Activated T-helper 2 cell treated with anti-CD3 and anti-CD28 coated beads, Interferon-gamma antibody, Interleukin-2, Interleukin-4, amounts not matched to agents 10 μg/mL and 5 μg/mL and 100 μg/mL, durations not matched to agents 14 hours and 24 hours and 36 hours (primary cell): ENCODE results near the gene EHBP1L1. TPM values are rescaled to one million over a fixed set of nuclear protein-coding genes. Genes with fewer than 3 reads are reported as not detected.

Source experiments
- DNase-seq: peaks from one replicate; pipeline ENCODE4 v3.0.0; 2021; ENCODE audit warnings: low spot score
- H3K27ac Mint-ChIP-seq: one replicate; pipeline ENCODE4 v1.8.0; 2021; ENCODE audit warnings: mixed read lengths
- H3K27me3 Mint-ChIP-seq: one replicate; pipeline ENCODE4 v1.8.0; 2021; ENCODE audit warnings: low read depth, mixed read lengths
- H3K36me3 Mint-ChIP-seq: one replicate; pipeline ENCODE4 v1.8.0; 2021; ENCODE audit warnings: low read depth, mixed read lengths
- H3K4me1 Mint-ChIP-seq: one replicate; pipeline ENCODE4 v1.8.0; 2021; ENCODE audit warnings: low read depth, mixed read lengths
- H3K4me3 Mint-ChIP-seq: one replicate; pipeline ENCODE4 v1.8.0; 2021; ENCODE audit warnings: low read depth, mild to moderate bottlenecking, moderate library complexity, mixed read lengths
- H3K9me3 Mint-ChIP-seq: one replicate; pipeline ENCODE4 v1.8.0; 2021; ENCODE audit warnings: mixed read lengths
- intact Hi-C: fragments of 100-400 bp; cut with micrococcal nuclease; formaldehyde crosslinking; loops from one replicate; pipeline ENCODE4 v1.15.1; 2023
- total RNA-seq: library from RNA; stranded (reverse); gene quantifications from 2 replicates; pipeline ENCODE4 v1.2.3, GENCODE V29; 2022

The EHBP1L1 gene
- total RNA-seq, 1 donor from 2014 or later, result 168 TPM

DNA sequence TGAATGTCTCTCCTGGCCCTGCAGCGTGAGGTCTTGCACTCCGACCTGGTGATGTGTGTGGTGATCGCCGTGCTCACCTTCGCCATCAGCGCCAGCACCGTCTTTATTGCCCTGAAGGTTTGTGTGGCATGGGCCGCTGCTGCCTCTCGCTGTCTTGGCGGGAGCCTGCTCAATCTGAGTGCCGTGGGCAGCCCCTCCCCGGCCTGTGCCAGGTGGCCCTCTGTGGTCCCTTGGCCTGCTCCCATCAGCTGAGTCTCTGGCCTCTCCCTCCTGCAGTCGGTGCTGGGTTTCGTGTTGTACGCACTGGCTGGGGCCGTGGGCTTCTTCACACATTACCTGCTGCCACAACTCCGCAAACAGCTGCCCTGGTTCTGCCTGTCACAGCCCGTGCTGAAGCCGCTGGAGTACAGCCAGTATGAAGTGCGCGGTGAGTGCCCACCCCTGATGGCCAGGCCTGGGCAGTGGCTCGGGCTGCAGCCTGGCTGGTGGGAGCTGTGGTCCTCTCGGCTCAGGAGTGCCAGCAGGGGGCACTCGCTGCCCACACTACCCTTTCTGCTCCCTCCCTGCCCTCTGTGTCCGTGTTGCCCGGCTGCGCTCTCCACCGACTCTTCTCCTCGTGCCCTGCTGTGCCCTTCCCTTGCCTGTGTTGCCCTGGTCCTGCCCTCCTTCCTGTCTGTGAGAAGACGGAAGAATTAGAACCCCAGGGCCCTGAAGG lies 49.9 kb downstream of the EHBP1L1 start:
- DNase-seq, result no peak
- Mint-ChIP-seq H3K4me3 (no peak overlapping the region), H3K27me3 (no peaks in the 10 kb centered on the region), H3K27ac (no peak overlapping the region), H3K4me1 (peaks cover 3% of the 10 kb centered on the region), H3K9me3 (no peaks in the 10 kb centered on the region), H3K36me3 (peaks cover 57% of the 10 kb centered on the region)
- intact Hi-C loops, result no loop called here

- no peak overlapping the region for H3K4me3 Mint-ChIP-seq
- H3K27me3 Mint-ChIP-seq, result no peaks in the 10 kb centered on the region
- H3K9me3 Mint-ChIP-seq, result no peaks in the 10 kb centered on the region
- H3K27ac Mint-ChIP-seq, result no peak overlapping the region
- H3K4me1 Mint-ChIP-seq, result peaks cover 3% of the 10 kb centered on the region
- intact Hi-C loops, result no loop called here
- no peak for DNase-seq
- peaks cover 51% of the 10 kb centered on the region for H3K36me3 Mint-ChIP-seq
Observed at GRCh38 chr11:65627202-65627601, 51.3 kb downstream of the EHBP1L1 start.

GRCh38 chr11:65629579-65629978 lies 53.7 kb downstream of the EHBP1L1 start:
- Mint-ChIP-seq H3K36me3 (peaks cover 43% of the 10 kb centered on the region), H3K4me1 (peaks cover 6% of the 10 kb centered on the region), H3K4me3 (no peak overlapping the region), H3K9me3 (no peaks in the 10 kb centered on the region), H3K27ac (no peak overlapping the region), H3K27me3 (no peaks in the 10 kb centered on the region)
- intact Hi-C loops, result no loop called here
- no peak for DNase-seq

DNA sequence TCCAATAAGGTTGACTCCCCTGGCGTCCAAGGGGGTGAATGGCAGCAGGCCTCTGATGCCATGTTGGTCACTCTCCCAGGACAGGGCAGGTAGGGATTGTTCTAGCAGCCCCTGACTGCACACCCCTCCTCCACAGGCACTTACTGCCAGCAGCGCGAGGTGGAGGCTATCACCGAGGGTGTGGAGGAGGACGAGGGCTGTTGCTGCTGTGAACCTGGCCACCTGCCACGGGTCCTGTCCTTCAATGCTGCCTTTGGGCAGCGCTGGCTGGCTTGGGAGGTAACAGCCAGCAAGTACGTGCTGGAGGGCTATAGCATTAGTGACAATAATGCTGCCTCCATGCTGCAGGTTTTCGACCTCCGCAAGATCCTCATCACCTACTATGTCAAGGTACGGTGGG lies 54.4 kb downstream of the EHBP1L1 start:
- no peak overlapping the region for H3K27ac Mint-ChIP-seq
- no peaks in the 10 kb centered on the region for H3K9me3 Mint-ChIP-seq
- no peak for DNase-seq
- no peaks in the 10 kb centered on the region for H3K27me3 Mint-ChIP-seq
- no peak overlapping the region for H3K4me3 Mint-ChIP-seq
- peaks cover 6% of the 10 kb centered on the region for H3K4me1 Mint-ChIP-seq
- intact Hi-C loops, result no loop called here
- H3K36me3 Mint-ChIP-seq, result peaks cover 45% of the 10 kb centered on the region

- Mint-ChIP-seq H3K4me1 (peaks cover 14% of the 10 kb centered on the region), H3K27me3 (no peaks in the 10 kb centered on the region), H3K9me3 (no peaks in the 10 kb centered on the region), H3K27ac (peak overlapping the region; percentile 9), H3K36me3 (peaks cover 36% of the 10 kb centered on the region), H3K4me3 (no peak overlapping the region)
- intact Hi-C loops, result no loop called here
- DNase-seq, result no peak
Observed at GRCh38 chr11:65633390-65634108, 57.7 kb downstream of the EHBP1L1 start.

DNA sequence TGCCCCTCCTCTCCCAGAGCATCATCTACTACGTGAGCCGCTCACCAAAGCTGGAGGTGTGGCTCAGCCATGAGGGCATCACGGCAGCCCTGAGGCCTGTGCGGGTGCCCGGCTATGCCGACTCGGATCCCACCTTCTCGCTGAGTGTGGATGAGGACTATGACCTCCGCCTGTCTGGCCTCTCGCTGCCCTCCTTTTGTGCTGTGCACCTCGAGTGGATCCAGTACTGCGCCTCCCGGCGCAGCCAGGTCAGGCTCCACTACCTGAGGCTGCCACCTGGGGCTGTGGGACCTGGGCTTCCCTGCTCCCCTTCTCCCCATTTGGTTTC lies 58.2 kb downstream of the EHBP1L1 start:
- H3K4me3 Mint-ChIP-seq, result no peak overlapping the region
- H3K27me3 Mint-ChIP-seq, result no peaks in the 10 kb centered on the region
- no peaks in the 10 kb centered on the region for H3K9me3 Mint-ChIP-seq
- no peak for DNase-seq
- H3K36me3 Mint-ChIP-seq, result peaks cover 37% of the 10 kb centered on the region
- no peak overlapping the region for H3K27ac Mint-ChIP-seq
- peaks cover 17% of the 10 kb centered on the region for H3K4me1 Mint-ChIP-seq
- intact Hi-C loops, result no loop called here

GRCh38 chr11:65634440-65634839 lies 58.6 kb downstream of the EHBP1L1 start:
- Mint-ChIP-seq H3K27me3 (no peaks in the 10 kb centered on the region), H3K36me3 (peaks cover 34% of the 10 kb centered on the region), H3K9me3 (no peaks in the 10 kb centered on the region), H3K4me3 (no peak overlapping the region), H3K27ac (no peak overlapping the region), H3K4me1 (peaks cover 17% of the 10 kb centered on the region)
- DNase-seq, result no peak
- intact Hi-C loops, result no loop called here

GRCh38 chr11:65634905-65635731 lies 59.3 kb downstream of the EHBP1L1 start:
- no peak overlapping the region for H3K27ac Mint-ChIP-seq
- no peaks in the 10 kb centered on the region for H3K9me3 Mint-ChIP-seq
- H3K27me3 Mint-ChIP-seq, result no peaks in the 10 kb centered on the region
- peaks cover 22% of the 10 kb centered on the region for H3K4me1 Mint-ChIP-seq
- H3K36me3 Mint-ChIP-seq, result peaks cover 34% of the 10 kb centered on the region
- H3K4me3 Mint-ChIP-seq, result no peak overlapping the region
- DNase-seq, result no peak
- intact Hi-C loops, result no loop called here

DNA sequence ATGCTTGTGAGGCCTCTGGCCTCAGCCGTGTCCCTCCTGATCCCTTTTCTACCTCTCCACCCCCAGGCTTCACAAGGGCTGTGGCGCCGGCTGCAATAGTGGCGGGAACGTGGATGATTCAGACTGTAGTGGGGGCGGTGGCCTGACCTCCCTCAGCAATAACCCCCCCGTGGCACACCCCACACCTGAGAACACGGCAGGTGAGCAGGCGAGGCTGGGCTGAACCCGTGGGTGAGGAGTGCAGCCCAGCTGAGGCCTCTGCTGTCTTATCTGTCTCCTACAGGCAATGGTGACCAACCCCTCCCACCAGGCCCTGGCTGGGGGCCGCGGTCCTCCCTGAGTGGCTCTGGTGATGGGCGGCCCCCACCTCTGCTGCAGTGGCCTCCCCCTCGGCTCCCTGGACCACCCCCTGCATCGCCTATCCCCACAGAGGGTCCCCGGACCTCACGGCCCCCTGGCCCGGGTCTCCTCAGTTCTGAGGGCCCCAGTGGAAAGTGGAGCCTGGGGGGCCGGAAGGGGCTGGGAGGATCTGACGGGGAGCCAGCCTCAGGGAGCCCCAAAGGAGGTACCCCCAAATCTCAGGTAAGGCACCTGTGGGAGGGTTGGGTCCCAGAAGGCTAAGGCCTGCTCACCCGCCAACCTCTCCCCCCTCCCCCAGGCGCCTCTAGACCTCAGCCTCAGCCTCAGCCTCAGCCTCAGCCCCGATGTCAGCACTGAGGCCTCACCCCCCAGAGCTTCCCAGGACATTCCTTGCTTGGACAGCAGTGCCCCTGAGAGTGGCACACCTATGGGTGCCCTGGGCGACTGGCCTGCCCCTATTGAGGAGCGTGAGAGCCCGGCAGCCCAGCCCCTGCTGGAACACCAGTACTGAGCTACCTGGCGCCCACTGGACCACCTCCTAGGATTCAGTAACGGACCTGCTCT lies 60.5 kb downstream of the EHBP1L1 start:
- Mint-ChIP-seq H3K27ac (peak overlapping the region; percentile 12), H3K27me3 (no peaks in the 10 kb centered on the region), H3K36me3 (peaks cover 36% of the 10 kb centered on the region), H3K4me1 (peaks cover 27% of the 10 kb centered on the region), H3K4me3 (peak overlapping the region; percentile 60), H3K9me3 (no peaks in the 10 kb centered on the region)
- DNase-seq, result no peak
- intact Hi-C loops, result no loop called here

DNA sequence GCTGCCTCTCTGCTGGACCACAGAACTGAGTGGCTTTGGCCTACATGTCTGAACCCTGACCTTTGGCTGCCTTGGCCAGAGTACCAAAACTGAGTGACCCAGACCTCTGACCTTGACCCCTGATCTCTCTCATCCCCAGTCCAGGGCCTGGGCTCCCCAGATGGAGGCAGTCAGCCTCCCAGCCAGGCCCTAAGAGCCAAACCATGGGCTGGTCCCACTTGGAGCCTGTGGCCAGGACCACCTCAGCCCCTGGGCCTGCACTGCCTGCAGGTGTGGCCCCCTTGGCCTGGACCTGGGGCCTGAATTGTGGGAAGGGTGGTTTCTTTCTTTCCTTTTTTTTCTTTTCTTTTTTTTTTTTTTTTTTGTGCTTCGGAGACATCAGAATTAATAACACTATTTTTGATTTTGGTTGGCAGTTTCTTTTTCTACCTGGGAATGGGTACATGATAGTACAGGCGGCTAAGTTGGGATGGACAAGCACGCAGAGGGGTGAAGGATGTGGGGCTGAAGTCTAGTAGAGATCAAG lies 61.2 kb downstream of the EHBP1L1 start:
- Mint-ChIP-seq H3K27me3 (no peaks in the 10 kb centered on the region), H3K4me1 (peaks cover 32% of the 10 kb centered on the region), H3K36me3 (peaks cover 43% of the 10 kb centered on the region), H3K4me3 (peak overlapping the region; percentile 95), H3K9me3 (no peaks in the 10 kb centered on the region), H3K27ac (peak overlapping the region; percentile 42)
- intact Hi-C loops, result no loop called here
- DNase-seq, result no peak

GRCh38 chr11:65637794-65638419 lies 62.1 kb downstream of the EHBP1L1 start, which contains the start of gene SIPA1:
Gene SIPA1, plus strand, starts transcription at chr11:65638101. Its CDS starts 2,821 bp downstream, at chr11:65640922.
- peak within 1 kb of the TSS; percentile 95 for H3K4me3 Mint-ChIP-seq
- peak within 1 kb of the TSS; percentile 88 for H3K27ac Mint-ChIP-seq
- peaks cover 44% of the 10 kb centered on the region for H3K36me3 Mint-ChIP-seq
- H3K27me3 Mint-ChIP-seq, result no peaks in the 10 kb centered on the region
- peaks cover 32% of the 10 kb centered on the region for H3K4me1 Mint-ChIP-seq
- peak; percentile 68 for DNase-seq
- no peaks in the 10 kb centered on the region for H3K9me3 Mint-ChIP-seq
- intact Hi-C loops, result no loop called here
